ENCODE results near the gene MYCBPAP. TPM values are rescaled to one million over a fixed set of nuclear protein-coding genes. Genes with fewer than 3 reads are reported as not detected.

The MYCBPAP gene
- 1 to 10 TPM in 3 of 4 donors, under 1 TPM in 1; 0.78 to 3.2 (median 1.6) TPM for total RNA-seq

- TF ChIP-seq CTCF (IDR thresholded peaks at IDR 0.05): peak in 1 of 6 experiments; percentile 16
- TF ChIP-seq POLR2A (IDR thresholded peaks at IDR 0.05): peak in 1 of 2 donors; percentile 68
- H3K4me1 ChIP-seq: peaks cover 18 to 30% of the 10 kb centered on the region in 2 donors
- intact Hi-C loops (cut with DNase I): no loop called here
- H3K27ac ChIP-seq: peak within 1 kb of the TSS; percentile 70 to 92 (median 86)
- H3K27me3 ChIP-seq: no peaks in the 10 kb centered on the region
- 26 to 30% methylated on average over 15 to 17 of the region's 66 CpGs for WGBS, 2 donors
- no peaks in the 10 kb centered on the region for H3K9me3 ChIP-seq
- H3K4me3 ChIP-seq (replicated peaks in 1 of 3): peak within 1 kb of the TSS in 2 of 3 donors; percentile 49 to 60
- H3K36me3 ChIP-seq: no peaks in the 10 kb centered on the region
- peak; percentile 79 to 85 for DNase-seq
Observed at GRCh38 chr17:50507871-50508572, at the start of gene MYCBPAP. Gene MYCBPAP, plus strand, starts transcription at chr17:50508439. Its CDS starts 236 bp downstream, at chr17:50508675.

- no peak for DNase-seq
- TF ChIP-seq POLR2A (IDR thresholded peaks at IDR 0.05) (no peak), CTCF (IDR thresholded peaks at IDR 0.05) (no peak)
- 81 to 86% methylated on average over 16 of the region's 16 CpGs for WGBS, 2 donors
- Histone ChIP-seq H3K27ac (peak overlapping the region in 1 of 3 donors; percentile 35), H3K4me1 (peaks cover 0 to 5% of the 10 kb centered on the region in 2 donors), H3K9me3 (no peaks in the 10 kb centered on the region), H3K36me3 (peaks cover 12% of the 10 kb centered on the region in 2 donors), H3K4me3 (replicated peaks in 1 of 3) (no peak overlapping the region), H3K27me3 (no peaks in the 10 kb centered on the region)
- intact Hi-C loops (cut with DNase I): no loop called here
Observed at GRCh38 chr17:50458701-50459676, 49.2 kb upstream of the MYCBPAP start.

- H3K27me3 ChIP-seq: no peaks in the 10 kb centered on the region
- peaks cover 0 to 5% of the 10 kb centered on the region in 2 donors for H3K4me1 ChIP-seq
- TF ChIP-seq CTCF (IDR thresholded peaks at IDR 0.05) (no peak), POLR2A (IDR thresholded peaks at IDR 0.05) (no peak)
- DNase-seq: no peak
- H3K27ac ChIP-seq: peak overlapping the region in 1 of 3 donors; percentile 17
- intact Hi-C loops (cut with DNase I): no loop called here
- H3K36me3 ChIP-seq: peaks cover 12 to 14% of the 10 kb centered on the region in 2 donors
- 89 to 97% methylated on average over 4 of the region's 4 CpGs for WGBS, 2 donors
- no peak overlapping the region for H3K4me3 ChIP-seq (replicated peaks in 1 of 3)
- no peaks in the 10 kb centered on the region for H3K9me3 ChIP-seq
Observed at GRCh38 chr17:50459756-50460155, 48.5 kb upstream of the MYCBPAP start.

- peaks cover 0 to 5% of the 10 kb centered on the region in 2 donors for H3K4me1 ChIP-seq
- intact Hi-C loops (cut with DNase I): no loop called here
- DNase-seq: no peak
- no peak overlapping the region for H3K4me3 ChIP-seq (replicated peaks in 1 of 3)
- 90 to 100% methylated on average over 4 to 9 of the region's 9 CpGs for WGBS, 2 donors
- H3K27me3 ChIP-seq: no peaks in the 10 kb centered on the region
- no peak overlapping the region for H3K27ac ChIP-seq
- no peak for TF ChIP-seq POLR2A (IDR thresholded peaks at IDR 0.05)
- no peak for TF ChIP-seq CTCF (IDR thresholded peaks at IDR 0.05)
- peaks cover 12 to 14% of the 10 kb centered on the region in 2 donors for H3K36me3 ChIP-seq
- no peaks in the 10 kb centered on the region for H3K9me3 ChIP-seq
Observed at GRCh38 chr17:50460831-50461526, 47.3 kb upstream of the MYCBPAP start.

Measured in thyroid gland (tissue), 4 donors.